ENCODE data around the gene LY9.

DNA sequence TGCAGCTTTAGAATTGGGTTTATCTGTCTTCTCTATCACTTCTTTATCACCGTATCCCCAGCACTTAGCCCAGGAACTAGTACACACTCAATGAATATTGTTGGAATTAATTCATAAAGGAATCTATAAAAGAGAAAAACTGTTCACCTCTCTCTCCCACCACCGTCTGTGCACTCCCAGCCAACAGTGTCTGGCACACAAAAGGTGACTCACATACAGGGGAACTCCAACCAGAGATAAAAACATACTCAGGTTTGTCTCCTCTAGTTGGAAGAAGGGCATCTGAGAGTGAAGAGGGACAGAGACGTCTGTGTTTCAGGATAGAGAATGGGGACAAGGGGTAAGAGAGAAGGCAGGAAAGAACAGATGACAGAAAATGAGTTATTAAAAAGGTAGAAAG is 79.0 kb downstream of the LY9 start:
- TF ChIP-seq, protein P1, sequence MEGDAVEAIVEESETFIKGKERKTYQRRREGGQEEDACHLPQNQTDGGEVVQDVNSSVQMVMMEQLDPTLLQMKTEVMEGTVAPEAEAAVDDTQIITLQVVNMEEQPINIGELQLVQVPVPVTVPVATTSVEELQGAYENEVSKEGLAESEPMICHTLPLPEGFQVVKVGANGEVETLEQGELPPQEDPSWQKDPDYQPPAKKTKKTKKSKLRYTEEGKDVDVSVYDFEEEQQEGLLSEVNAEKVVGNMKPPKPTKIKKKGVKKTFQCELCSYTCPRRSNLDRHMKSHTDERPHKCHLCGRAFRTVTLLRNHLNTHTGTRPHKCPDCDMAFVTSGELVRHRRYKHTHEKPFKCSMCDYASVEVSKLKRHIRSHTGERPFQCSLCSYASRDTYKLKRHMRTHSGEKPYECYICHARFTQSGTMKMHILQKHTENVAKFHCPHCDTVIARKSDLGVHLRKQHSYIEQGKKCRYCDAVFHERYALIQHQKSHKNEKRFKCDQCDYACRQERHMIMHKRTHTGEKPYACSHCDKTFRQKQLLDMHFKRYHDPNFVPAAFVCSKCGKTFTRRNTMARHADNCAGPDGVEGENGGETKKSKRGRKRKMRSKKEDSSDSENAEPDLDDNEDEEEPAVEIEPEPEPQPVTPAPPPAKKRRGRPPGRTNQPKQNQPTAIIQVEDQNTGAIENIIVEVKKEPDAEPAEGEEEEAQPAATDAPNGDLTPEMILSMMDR (IDR thresholded peaks at IDR 0.05; ENCODE audit: low read depth, low read length, poor library complexity, severe bottlenecking): no peak
- TF ChIP-seq EZH2phosphoT487 (IDR thresholded peaks at IDR 0.05; ENCODE audit: borderline replicate concordance, low read length): no peak
